SK-N-SH (cell line): Measurements from ENCODE around the gene SLC10A7. TPM values are rescaled to one million over a fixed set of nuclear protein-coding genes. Genes with fewer than 3 reads are reported as not detected.
A peak's percentile ranks its signal among the peaks of the same experiment; 100 is the strongest.

Source experiments
- CTCF ChIA-PET: fragments of 300-600, 350-600 bp; formaldehyde crosslinking; extraction: SDS; loops from one replicate; lab custom pipeline; 2021; lab: Yijun Ruan, JAX
- POLR2A ChIA-PET: fragments of 350-600 bp; sonication (Branson Sonifier 250); formaldehyde crosslinking; extraction: SDS; loops from one replicate; lab custom pipeline; 2020; ENCODE audit warnings: antibody characterized with exemption, inconsistent platforms; lab: Yijun Ruan, JAX
- DNase-seq: peaks from one replicate; pipeline ENCODE4 v3.0.0; 2012
- H2AFZ ChIP-seq: fragments of 200-600 bp; sonication (generic); 2 replicates; pipeline ENCODE4 v1.8.1; 2016; ENCODE audit warnings: antibody characterized with exemption, mild to moderate bottlenecking, low read depth
- H3F3A ChIP-seq: fragments of 200-600 bp; sonication (generic); replicated peaks from 2 replicates; pipeline ENCODE3; 2016; ENCODE audit warnings: antibody characterized with exemption, mild to moderate bottlenecking; ENCODE audit not compliant: insufficient read depth
- H3K27ac ChIP-seq, 2 experiments: fragments of 200-500 bp in 1 of 2; fragments of 200-600 bp in 1 of 2; sonication (Bioruptor generic) in 1 of 2; sonication (generic), shearing (Covaris generic) in 1 of 2; 2 replicates each; pipeline versions ENCODE4 v1.5.1 to v1.6.1; 2014 to 2016; ENCODE audit warnings: low read depth in 2 of 2, inconsistent platforms in 1 of 2, low read length in 1 of 2, mild to moderate bottlenecking in 1 of 2, mixed read lengths in 1 of 2
- H3K27me3 ChIP-seq: fragments of 200-600 bp; sonication (generic), shearing (Covaris generic); 2 replicates; pipeline ENCODE4 v1.6.1; 2016; ENCODE audit warnings: mixed run types; ENCODE audit not compliant: insufficient read depth
- H3K36me3 ChIP-seq, 2 experiments: fragments of 200-500 bp in 1 of 2; fragments of 200-600 bp in 1 of 2; sonication (Bioruptor generic) in 1 of 2; sonication (generic) in 1 of 2; replicated peaks in 1 of 2; 2 replicates each; pipeline versions ENCODE3 to v1.5.1; 2014 to 2016; ENCODE audit warnings: low read length in 1 of 2, mild to moderate bottlenecking in 1 of 2; ENCODE audit not compliant: insufficient read depth in 2 of 2, control insufficient read depth in 1 of 2
- H3K4me1 ChIP-seq, 2 experiments: fragments of 200-500 bp in 1 of 2; fragments of 200-600 bp in 1 of 2; sonication (Bioruptor generic) in 1 of 2; sonication (generic), shearing (Covaris generic) in 1 of 2; 2 replicates each; pipeline versions ENCODE4 v1.5.1 to v1.6.1; 2014 to 2016; ENCODE audit warnings: low read depth in 1 of 2, low read length in 1 of 2, mixed run types in 1 of 2; ENCODE audit not compliant: insufficient read depth in 2 of 2, control insufficient read depth in 1 of 2
- H3K4me2 ChIP-seq: fragments of 200-600 bp; sonication (generic), shearing (Covaris generic); 2 replicates; pipeline ENCODE4 v1.6.1; 2017; ENCODE audit warnings: mixed run types
- H3K4me3 ChIP-seq, 2 experiments: fragments of 200-500 bp in 1 of 2; fragments of 200-600 bp in 1 of 2; sonication (Bioruptor generic) in 1 of 2; sonication (generic), shearing (Covaris generic) in 1 of 2; 2 replicates each; pipeline versions ENCODE4 v1.5.1 to v1.8.1; 2014 to 2016; ENCODE audit warnings: low read depth in 2 of 2, inconsistent platforms in 1 of 2, low read length in 1 of 2, mild to moderate bottlenecking in 1 of 2, mixed read lengths in 1 of 2, moderate library complexity in 1 of 2
- H3K79me2 ChIP-seq: fragments of 200-600 bp; sonication (generic); 2 replicates; pipeline ENCODE4 v1.8.1; 2017; ENCODE audit warnings: mild to moderate bottlenecking; ENCODE audit not compliant: insufficient read depth
- H3K9ac ChIP-seq: fragments of 200-600 bp; sonication (generic); 2 replicates; pipeline ENCODE4 v1.6.1; 2017; ENCODE audit warnings: mixed run types
- H3K9me2 ChIP-seq: fragments of 200-600 bp; sonication (generic); 2 replicates; pipeline ENCODE4 v1.6.1; 2017; ENCODE audit warnings: mixed run types
- H3K9me3 ChIP-seq: fragments of 200-600 bp; sonication (generic); 2 replicates; pipeline ENCODE4 v1.6.1; 2017; ENCODE audit warnings: mixed run types, mild to moderate bottlenecking, moderate library complexity
- H4K20me1 ChIP-seq: fragments of 200-600 bp; sonication (generic); 2 replicates; pipeline ENCODE4 v1.6.1; 2017; ENCODE audit warnings: mild to moderate bottlenecking, mixed run types; ENCODE audit not compliant: insufficient read depth
- CHD2 ChIP-seq: fragments of 150-350 bp; IDR thresholded peaks from 2 replicates; pipeline ENCODE4 v1.6.1; 2018; ENCODE audit warnings: low read length; ENCODE audit not compliant: partially characterized antibody
- EP300 ChIP-seq, 2 experiments: IDR thresholded peaks; 2 replicates each; pipeline versions ENCODE4 v1.4.0 to v1.6.1; 2012; ENCODE audit warnings: borderline replicate concordance in 1 of 2, low read depth in 1 of 2, low read length in 1 of 2
- FOXJ3 ChIP-seq: sonication (generic); formaldehyde crosslinking; IDR thresholded peaks from 2 replicates; pipeline ENCODE4 v1.5.1; 2020; ENCODE audit warnings: mild to moderate bottlenecking, missing genetic modification reagents
- FOXM1 ChIP-seq: IDR thresholded peaks from 2 replicates; pipeline ENCODE4 v1.4.0; 2012; ENCODE audit warnings: low read depth, mild to moderate bottlenecking
- GABPA ChIP-seq: IDR thresholded peaks from 2 replicates; pipeline ENCODE4 v1.4.0; 2012; ENCODE audit warnings: low read depth, mild to moderate bottlenecking
- GATA2 ChIP-seq: sonication (generic); formaldehyde crosslinking; IDR thresholded peaks from 2 replicates; pipeline ENCODE4 v1.5.0; 2020; ENCODE audit warnings: mild to moderate bottlenecking, missing genetic modification reagents
- MEF2A ChIP-seq: IDR thresholded peaks from 2 replicates; pipeline ENCODE4 v1.4.0; 2012; ENCODE audit warnings: low read depth, borderline replicate concordance
- RAD21 ChIP-seq: IDR thresholded peaks from 2 replicates; pipeline ENCODE4 v1.6.1; 2012; ENCODE audit warnings: mild to moderate bottlenecking, low read length
- RCOR1 ChIP-seq: fragments of 150-350 bp; IDR thresholded peaks from 2 replicates; pipeline ENCODE4 v1.6.1; 2017; ENCODE audit warnings: antibody characterized with exemption, low read length
- RXRA ChIP-seq: IDR thresholded peaks from 2 replicates; pipeline ENCODE4 v1.4.0; 2012; ENCODE audit warnings: low read depth, mild to moderate bottlenecking, borderline replicate concordance
- SMC3 ChIP-seq: IDR thresholded peaks from 2 replicates; pipeline ENCODE4 v1.6.1; 2012; ENCODE audit warnings: low read depth, low read length, improper control_type of control experiment
- TEAD4 ChIP-seq: IDR thresholded peaks from 2 replicates; pipeline ENCODE4 v1.4.0; 2012; ENCODE audit warnings: mild to moderate bottlenecking, borderline replicate concordance; ENCODE audit not compliant: insufficient read depth
- WGBS: methylation state at CpG from one replicate; pipeline ENCODE4 v1.1.6; 2017; ENCODE audit warnings: low lambda C conversion rate; 5-methylcytosine and 5-hydroxymethylcytosine counted together
- polyA plus RNA-seq, 3 experiments: library from polyadenylated mRNA; depleted of rRNA; stranded (reverse); fragments of >200 nt; gene quantifications; 2 replicates each; pipeline ENCODE4 v1.2.3, GENCODE V29; 2012
- TF ChIP-seq, protein P1 (sequence below): IDR thresholded peaks from 2 replicates; pipeline ENCODE4 v1.4.0; 2012; ENCODE audit warnings: low read depth, borderline replicate concordance
- TF ChIP-seq, protein P2 (sequence below): fragments of 150-350 bp; IDR thresholded peaks from 2 replicates; pipeline ENCODE4 v1.6.1; 2016; ENCODE audit warnings: mild to moderate bottlenecking, low read depth, low read length

Gene SLC10A7
- polyA plus RNA-seq, 1 of the 3 experiments (the other 2 are of a cell fraction): 3.3 TPM

DNA sequence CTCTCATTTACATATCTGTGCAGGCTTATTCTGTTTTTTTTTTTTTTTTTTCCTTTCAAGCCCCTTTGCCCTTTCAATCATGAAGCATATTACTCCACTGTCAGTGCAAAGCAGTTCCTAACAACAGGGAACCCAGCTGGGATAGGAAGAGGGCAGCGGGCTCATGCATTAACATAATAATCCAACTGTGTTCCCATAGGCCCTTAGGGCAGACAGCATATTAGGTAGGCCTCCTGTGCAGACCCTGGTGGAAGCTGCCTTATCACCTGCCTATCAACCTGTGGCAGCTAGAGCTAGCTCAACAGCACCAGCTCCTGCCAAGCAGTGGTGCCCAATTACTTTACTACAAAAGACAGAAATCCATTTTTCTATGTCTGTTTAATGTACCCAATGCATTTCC is 49.3 kb downstream of the SLC10A7 start:
- no peaks in the 10 kb centered on the region for H3K9me3 ChIP-seq
- ChIA-PET POLR2A (no interaction called here), CTCF (no interaction called here)
- peak; percentile 42 for DNase-seq
- peak overlapping the region in 1 of 2 experiments; percentile 67; a peak in 2 of 4 replicates for H3K27ac ChIP-seq
- no peaks in the 10 kb centered on the region for H4K20me1 ChIP-seq
- no peak overlapping the region for H3K4me3 ChIP-seq
- peaks cover 10 to 22% of the 10 kb centered on the region in 2 experiments; a peak in 3 of 4 replicates for H3K4me1 ChIP-seq
- no peaks in the 10 kb centered on the region for H3K27me3 ChIP-seq
- H3F3A ChIP-seq: no peaks in the 10 kb centered on the region
- no peaks in the 10 kb centered on the region for H3K36me3 ChIP-seq
- no peak overlapping the region for H3K4me2 ChIP-seq
- H2AFZ ChIP-seq: no peak overlapping the region
- no peaks in the 10 kb centered on the region for H3K9me2 ChIP-seq
- TF ChIP-seq, protein P1, sequence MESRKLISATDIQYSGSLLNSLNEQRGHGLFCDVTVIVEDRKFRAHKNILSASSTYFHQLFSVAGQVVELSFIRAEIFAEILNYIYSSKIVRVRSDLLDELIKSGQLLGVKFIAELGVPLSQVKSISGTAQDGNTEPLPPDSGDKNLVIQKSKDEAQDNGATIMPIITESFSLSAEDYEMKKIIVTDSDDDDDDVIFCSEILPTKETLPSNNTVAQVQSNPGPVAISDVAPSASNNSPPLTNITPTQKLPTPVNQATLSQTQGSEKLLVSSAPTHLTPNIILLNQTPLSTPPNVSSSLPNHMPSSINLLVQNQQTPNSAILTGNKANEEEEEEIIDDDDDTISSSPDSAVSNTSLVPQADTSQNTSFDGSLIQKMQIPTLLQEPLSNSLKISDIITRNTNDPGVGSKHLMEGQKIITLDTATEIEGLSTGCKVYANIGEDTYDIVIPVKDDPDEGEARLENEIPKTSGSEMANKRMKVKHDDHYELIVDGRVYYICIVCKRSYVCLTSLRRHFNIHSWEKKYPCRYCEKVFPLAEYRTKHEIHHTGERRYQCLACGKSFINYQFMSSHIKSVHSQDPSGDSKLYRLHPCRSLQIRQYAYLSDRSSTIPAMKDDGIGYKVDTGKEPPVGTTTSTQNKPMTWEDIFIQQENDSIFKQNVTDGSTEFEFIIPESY: no peak
- TF ChIP-seq RCOR1 (peak; percentile 93), FOXM1 (no peak), RAD21 (peak; percentile 38), SMC3 (peak; percentile 2; the same call in 1 of the 2 replicates), CHD2 (peak; percentile 50), RXRA (no peak), EP300 (IDR thresholded peaks at IDR 0.05; ENCODE audit: borderline replicate concordance in 1 of 2, low read depth in 1 of 2, low read length in 1 of 2) (peak in 1 of 2 experiments; percentile 84; a peak in 2 of 4 replicates), GABPA (no peak), GATA2 (CRISPR knock-in tag) (peak; percentile 97), FOXJ3 (peak; percentile 67)
- H3K79me2 ChIP-seq: no peaks in the 10 kb centered on the region
- WGBS: 75% methylated on average over 1 of the region's 1 CpG
- no peak overlapping the region for H3K9ac ChIP-seq

DNA sequence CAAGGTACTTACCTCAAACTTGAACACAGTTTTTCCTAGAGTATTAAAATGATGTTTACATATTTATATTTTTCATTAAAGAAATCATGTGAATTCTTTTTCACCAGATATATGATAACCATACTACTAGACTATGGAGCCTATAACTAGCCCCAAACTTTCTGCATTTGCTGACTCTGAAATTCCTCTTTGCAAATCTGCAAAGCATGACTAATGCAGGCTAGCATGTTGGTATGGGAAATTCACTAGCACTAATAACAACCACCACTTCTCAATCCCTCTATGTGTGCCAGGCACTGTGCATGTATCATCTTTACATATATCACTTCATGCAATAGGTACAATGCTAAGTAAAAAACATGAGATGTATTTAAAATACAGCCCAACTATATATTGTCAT is 51.1 kb downstream of the SLC10A7 start:
- POLR2A ChIA-PET: no interaction called here

More for the DNA sequence above, 51.1 kb downstream of the SLC10A7 start:
- Histone ChIP-seq H3K4me3 (no peak overlapping the region), H3K9me2 (no peaks in the 10 kb centered on the region), H3K4me1 (peaks cover 10 to 17% of the 10 kb centered on the region in 2 experiments; a peak in 3 of 4 replicates), H3F3A (no peaks in the 10 kb centered on the region), H3K27me3 (no peaks in the 10 kb centered on the region), H3K36me3 (no peaks in the 10 kb centered on the region), H3K27ac (no peak overlapping the region), H4K20me1 (no peaks in the 10 kb centered on the region), H2AFZ (no peak overlapping the region), H3K4me2 (no peak overlapping the region), H3K79me2 (no peaks in the 10 kb centered on the region), H3K9ac (no peak overlapping the region), H3K9me3 (no peaks in the 10 kb centered on the region)
- TF ChIP-seq MEF2A: no peak
- no peak for TF ChIP-seq TEAD4
- TF ChIP-seq GABPA: no peak
- TF ChIP-seq, protein P1: no peak
- no peak for TF ChIP-seq RCOR1
- TF ChIP-seq, protein P2, sequence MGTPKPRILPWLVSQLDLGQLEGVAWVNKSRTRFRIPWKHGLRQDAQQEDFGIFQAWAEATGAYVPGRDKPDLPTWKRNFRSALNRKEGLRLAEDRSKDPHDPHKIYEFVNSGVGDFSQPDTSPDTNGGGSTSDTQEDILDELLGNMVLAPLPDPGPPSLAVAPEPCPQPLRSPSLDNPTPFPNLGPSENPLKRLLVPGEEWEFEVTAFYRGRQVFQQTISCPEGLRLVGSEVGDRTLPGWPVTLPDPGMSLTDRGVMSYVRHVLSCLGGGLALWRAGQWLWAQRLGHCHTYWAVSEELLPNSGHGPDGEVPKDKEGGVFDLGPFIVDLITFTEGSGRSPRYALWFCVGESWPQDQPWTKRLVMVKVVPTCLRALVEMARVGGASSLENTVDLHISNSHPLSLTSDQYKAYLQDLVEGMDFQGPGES: no peak
- CTCF ChIA-PET: no interaction called here
- no peak for DNase-seq
